DMS114 treated with DMSO at 0.1 percent for 48 hours (cell line): ENCODE data around the gene HOOK1.

Source experiments
- DNase-seq: peaks from one replicate; lab custom pipeline; 2025; ENCODE audit not compliant: unreplicated experiment; lab: John Stamatoyannopoulos, UW

Gene HOOK1

GRCh38 chr1:59814901-59815825 lies at the start of gene HOOK1:
HOOK1 (plus strand) TSS chr1:59814949; CDS start chr1:59815118, 169 bp downstream.
- DNase-seq, result no peak

DNA sequence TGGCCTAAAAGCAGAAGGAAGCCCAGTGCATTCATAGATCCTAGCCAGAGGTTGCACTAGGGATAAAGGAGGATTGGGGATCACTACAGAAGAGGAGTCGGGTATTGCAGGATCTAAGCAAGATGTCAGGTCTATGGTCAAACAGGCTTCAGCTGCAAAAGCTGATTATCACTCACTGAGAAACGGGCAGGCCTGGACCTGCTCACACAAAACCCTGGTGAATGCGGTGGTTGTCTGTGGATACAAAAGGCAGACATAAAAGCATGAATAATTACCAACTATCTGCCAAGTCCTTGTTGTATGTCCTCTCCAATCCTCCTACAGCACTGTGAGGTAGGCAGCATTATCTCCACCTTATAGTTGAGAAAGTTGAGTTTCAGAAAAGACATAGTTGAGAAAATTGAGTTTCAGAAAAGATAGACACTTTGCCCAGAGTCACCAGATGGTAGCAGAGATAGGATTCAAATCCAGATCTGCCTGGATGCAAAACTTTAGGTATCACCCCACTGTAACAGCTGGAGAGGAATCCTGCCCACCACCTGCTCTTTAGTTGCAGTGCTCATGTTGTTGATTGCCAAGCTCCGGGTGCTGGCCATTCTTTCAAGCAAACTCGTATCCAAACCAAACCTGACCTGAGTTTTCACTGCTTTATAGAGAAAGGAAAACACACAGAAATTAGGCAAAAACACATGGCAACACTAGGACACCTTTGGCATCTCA lies 49.6 kb upstream of the HOOK1 start:
- DNase-seq, result no peak

DNA sequence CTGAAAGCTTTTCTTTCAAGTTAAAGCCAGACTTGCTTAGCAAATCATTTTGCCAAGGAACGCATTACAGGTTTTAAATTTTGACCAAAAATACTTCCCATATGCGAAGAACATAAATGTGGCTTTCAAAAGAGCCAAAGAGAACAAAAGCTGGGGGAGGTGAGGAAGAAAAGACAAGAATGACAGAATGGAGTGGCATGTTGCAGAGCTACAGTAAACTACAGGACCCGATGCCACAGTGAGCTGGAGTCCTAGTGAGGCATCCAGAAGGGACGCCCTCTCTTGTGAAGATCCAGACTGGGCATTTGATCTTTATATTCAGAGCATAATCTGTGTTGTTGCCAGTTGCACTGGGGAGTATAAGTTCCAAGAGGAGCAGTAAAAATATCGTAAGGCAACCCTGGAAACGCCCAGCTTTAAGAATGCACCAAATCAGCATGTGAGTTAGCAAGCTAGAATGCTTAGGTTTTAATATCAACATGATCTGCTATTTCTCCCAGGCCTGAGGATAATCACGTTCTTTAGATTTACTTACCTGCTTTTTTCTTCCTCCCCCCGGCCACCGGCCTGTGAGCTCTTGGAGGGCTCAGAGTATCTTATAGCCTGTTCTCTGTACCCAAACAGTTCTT lies 48.4 kb upstream of the HOOK1 start:
- no peak for DNase-seq

GRCh38 chr1:59767119-59767518 lies 47.6 kb upstream of the HOOK1 start:
- DNase-seq, result no peak

DNA sequence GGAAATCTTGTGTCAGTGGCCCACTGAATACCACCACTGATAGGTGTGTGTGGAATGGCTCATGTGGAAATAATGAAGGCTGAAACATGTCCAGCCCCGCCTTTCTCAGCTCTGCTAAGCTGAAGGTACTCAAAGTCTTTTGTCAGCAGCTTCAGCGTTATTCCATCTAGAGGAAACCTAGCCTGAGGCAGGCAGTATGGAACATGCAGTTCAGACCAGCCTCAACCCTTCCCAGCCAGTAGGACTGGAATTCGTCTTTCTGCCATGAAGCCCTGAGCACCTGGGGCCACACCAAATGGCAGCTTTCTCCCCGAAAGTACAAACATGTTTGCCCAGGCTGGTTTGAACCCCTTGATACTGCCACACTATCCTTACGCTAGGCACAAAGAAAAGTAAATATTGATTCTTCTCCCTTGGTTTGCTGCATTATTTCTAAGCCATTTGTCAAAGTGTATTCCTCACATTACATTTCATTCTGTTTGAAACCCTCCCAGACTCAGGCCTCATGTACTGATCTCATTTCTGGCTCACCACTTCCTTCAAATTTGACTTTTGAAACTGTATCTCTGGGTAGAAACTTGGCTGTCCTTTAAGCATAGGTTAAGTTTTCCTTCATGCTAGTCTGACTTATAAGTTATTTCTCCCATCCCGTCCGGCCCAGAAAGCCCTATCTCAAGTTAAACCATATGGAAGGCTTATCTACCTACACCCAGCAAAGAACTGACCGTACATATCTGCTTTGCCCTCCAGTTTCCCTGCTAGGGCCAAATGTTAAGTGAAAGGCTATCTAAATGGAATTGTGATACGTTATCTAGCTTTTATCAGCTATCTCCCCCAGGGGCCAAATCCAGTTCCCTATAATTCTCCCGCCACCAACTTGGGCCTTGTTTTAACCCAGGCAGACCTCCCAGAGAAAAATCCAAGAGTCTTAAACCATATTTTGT lies 45.7 kb upstream of the HOOK1 start:
- no peak for DNase-seq

DNA sequence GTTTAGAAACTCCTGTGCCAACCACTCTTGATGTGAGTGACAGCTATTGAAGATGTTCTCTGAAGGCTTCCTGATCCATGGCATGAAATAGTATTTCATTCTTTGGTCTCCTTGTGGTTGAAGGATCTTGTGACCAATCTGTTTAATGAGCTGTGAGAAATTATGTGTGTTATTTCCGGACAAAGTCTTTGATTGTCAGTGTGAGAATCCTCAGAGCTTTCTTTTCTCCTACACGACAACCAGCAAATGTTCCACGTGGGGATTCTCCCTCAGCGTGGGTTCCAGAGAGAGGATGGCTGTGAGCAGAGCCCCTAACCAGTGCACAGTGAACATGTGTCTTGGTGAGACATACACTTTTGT lies 45.0 kb upstream of the HOOK1 start:
- no peak for DNase-seq

- DNase-seq, result no peak
These were observed 43.4 kb upstream of the HOOK1 start for GRCh38 chr1:59771361-59771760.

DNA sequence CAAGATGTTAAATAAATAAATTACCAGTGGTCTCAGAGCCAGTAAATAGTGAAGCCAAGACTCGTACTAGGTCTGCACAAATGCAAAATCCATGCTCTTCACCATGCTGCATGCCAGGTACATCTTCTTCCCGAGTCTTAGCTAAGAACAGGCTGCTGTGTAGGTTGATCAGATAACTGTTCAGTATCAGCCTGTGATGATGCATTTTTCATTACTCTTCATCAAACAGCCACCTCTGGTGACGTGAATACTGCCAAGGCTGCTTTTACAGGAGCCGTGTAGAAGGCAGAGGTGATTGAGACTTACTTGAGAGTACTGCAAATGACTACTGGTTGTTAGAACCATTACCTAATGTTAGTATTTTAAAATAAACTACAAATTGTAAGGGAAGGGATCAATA lies 39.3 kb upstream of the HOOK1 start:
- DNase-seq, result no peak

DNA sequence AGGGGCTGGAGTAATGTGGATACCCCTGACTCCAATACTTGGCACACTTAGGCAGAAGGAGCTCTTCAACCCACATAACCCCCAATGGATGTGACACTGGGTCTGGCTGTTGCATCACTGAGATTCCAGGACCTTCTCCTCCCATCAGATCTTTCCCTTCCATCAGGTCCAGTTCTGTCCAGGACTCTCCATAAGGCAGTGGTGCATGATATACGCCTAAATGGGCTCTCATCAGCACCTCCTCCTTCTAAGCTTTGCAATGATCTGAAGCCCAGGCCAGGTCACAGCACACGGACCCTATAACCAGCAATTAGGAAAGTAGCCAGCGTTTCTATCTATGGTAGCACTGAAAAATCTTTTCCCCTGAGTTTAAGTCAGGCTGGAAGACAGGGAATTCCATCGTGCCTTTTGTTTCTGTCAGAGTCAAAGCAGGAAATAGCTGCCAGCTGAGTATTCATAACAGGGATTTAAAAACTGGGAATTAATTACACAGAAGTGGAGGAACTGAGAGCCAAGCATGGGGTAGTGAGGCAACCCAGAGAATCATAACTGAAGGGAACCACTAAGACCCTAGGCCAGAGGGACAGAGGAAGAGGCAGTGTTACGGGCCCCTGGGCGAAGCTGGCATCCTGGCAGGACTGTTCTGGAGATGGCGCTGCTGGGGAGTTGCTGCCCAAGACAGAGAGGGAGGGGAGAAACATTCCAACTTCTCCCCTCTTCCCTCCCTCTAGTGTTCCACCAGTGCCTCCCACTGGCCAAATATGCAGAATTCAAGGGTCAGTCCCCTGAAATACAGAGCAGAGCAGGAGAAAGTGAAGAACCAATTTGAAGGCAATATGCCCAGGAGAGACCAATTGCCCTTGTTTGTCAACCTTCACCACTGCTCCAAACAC lies 37.5 kb upstream of the HOOK1 start:
- no peak for DNase-seq

DNA sequence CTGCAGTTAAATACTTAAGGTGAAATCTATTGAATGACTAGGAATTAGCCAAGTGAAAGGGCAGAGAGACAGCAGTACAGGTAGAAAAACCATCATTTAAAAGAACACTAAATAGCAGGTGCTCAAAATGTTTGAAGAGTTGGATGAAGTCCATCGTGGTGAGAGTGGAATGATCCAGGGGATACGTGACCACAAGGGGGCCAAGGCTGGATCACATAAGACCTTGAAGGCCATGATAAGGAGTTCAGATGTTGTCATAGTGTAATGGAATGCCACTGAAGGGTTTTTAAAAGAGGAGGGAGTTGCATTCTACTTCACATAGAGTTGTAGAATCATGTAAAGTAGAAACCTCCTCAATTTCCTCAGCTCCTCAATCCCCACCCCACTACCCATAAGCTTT lies 34.8 kb upstream of the HOOK1 start:
- DNase-seq, result no peak

DNA sequence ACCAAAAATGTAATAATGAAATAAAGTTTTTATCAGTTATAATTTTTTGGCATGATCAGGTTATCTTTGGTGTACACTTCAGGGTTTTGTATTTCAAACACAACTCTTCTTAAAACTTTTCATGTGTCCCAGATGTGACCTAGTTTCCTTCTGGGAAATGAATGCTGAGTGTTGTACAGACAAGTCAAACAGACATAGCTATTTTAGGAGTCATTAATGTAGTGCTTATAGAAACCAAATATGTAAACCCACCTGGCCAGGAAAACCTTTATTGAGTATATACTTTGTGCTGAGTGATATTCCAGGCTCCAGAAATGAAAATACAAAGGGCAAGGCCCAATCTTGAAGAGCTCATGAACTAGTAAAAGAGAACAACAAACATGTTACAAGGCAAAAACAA lies 25.9 kb upstream of the HOOK1 start:
- no peak for DNase-seq

- DNase-seq, result no peak
These were observed 16.1 kb upstream of the HOOK1 start for GRCh38 chr1:59798600-59798999.

- DNase-seq, result no peak
These were observed 11.2 kb upstream of the HOOK1 start for GRCh38 chr1:59803458-59804038.

DNA sequence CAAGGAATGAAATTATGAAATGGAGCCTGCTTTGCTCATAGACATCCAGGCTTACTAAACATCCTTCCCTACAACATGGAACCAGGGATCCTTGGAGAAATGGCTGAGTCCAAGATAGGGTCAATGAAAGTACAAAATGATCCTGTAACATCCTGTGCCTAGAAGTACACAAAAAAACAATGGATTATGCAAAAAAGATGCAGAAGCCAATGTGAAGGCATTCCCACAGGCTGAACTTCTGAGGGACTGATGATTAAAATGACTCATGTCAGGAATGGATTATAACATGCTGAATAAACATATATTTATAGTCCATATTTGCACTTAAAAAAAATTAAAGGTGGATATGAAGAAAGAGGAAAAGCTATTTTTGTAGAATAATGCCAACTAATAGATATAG lies 10.4 kb upstream of the HOOK1 start:
- DNase-seq, result no peak

GRCh38 chr1:59805554-59805953 lies 9.2 kb upstream of the HOOK1 start:
- DNase-seq, result no peak

GRCh38 chr1:59814180-59814900 lies 409 bp upstream of the HOOK1 start:
- no peak for DNase-seq

DNA sequence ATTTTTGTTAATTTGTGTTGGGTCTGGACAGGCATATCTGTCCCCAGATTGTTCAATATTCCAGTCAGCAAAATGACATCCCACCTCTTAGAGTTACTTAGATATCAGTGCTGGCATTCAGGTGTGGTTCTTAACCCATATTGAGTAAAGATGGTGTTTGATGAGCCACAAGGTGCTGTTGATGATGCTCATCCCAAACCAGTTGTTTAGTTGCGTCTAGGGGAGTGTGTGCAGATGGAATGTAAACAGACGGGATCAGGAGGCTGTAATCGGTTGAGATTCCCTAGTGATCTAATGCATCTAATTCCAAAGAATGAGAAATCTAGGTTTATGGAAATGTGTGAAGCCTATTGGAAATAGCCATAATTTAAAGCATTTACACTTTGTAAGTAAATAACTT lies 1.1 kb downstream of the HOOK1 start:
- no peak for DNase-seq

GRCh38 chr1:59816318-59816878 lies 1.6 kb downstream of the HOOK1 start:
- DNase-seq, result no peak
